HG03378 (cell line): Measurements from ENCODE around the gene PRKCI.
"Not testable (repeated sequence)": the region's sequence is repeated elsewhere in the genome, so short reads cannot be mapped to it uniquely, and the experiment has no call there.

Experiments
- ATAC-seq: cut with Tn5 transposase; IDR thresholded peaks from one replicate; pipeline ENCODE4 v1.9.1; 2021; ENCODE audit warnings: mild to moderate bottlenecking, moderate library complexity; ENCODE audit not compliant: unreplicated experiment

PRKCI gene

DNA sequence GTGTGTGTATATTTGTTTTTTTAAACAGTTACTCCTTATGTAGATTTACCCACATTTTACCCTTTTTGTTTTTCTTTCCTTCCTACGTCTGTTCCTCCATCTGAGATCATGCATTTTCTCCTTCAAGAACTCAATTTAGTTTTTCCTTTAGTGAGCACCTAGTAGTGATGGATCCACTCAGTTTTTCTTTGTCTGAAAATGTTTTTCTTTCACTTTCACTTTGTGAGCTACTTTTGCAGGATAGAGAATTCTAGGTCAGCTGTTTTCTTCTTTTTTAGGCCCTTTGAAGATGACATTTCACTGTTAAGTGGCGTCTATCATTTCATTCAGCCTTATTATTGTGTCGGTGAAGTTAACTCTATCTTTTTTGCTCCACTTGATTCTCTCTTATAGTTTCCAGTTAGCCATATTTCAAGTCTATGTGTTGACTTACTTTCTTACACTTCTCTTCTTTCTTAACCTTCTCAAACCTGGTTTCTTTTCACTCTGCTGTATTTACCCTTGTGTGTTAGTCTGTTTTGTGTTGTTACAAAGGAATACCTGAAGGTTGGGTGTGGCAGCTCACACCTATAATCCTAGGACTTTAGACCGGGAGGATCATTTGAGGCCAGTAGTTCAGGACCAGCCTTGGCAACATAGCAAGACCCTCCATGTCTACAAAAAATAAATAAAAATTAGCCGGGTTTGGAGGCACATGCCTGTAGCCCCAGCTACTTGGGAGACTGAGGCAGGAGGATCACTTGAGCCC lies 55.8 kb downstream of the PRKCI start:
- no peak for ATAC-seq

GRCh38 chr3:170278627-170279026 lies 56.4 kb downstream of the PRKCI start:
- ATAC-seq: no peak

DNA sequence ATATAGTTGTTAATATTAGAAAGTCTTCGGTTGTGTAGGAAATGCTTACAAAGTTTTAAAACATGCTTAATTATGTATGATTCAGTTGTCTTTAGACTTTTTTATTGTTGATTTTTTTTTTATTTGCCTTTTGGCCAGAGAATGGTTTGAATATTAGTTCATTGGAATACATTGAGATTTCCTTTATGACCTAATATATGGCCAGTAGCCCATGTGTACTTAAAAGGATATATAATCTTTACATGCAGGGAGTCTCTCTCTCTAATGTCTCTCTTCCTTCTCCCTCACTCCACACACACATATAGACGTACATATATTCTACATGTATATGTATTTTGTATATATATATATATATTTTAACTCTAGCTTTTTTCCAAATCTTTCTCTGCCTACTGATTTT lies 68.0 kb downstream of the PRKCI start:
- no peak for ATAC-seq

- ATAC-seq: no peak
Observed at GRCh38 chr3:170295586-170295985, 73.4 kb downstream of the PRKCI start.

GRCh38 chr3:170296703-170297102 lies 74.5 kb downstream of the PRKCI start:
- no peak for ATAC-seq

DNA sequence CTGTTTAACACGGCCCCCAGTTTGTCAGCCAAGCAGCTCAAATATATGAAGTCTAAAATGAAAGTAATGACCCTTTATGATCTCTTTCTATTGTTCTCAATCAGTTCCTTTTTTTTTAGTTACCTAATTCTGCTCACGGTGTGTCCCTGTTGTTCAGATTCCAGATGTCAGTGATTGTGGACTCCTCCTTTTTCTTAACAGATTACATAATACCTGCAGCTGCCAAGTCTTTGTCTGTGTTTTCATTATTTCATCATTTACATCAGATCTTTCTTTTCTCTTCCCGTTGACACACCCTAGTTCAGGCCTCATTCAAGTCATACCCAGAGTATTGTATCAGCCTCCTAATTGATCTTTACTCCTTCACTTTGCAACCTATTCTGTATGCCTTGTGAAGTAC lies 79.2 kb downstream of the PRKCI start:
- ATAC-seq: no peak

DNA sequence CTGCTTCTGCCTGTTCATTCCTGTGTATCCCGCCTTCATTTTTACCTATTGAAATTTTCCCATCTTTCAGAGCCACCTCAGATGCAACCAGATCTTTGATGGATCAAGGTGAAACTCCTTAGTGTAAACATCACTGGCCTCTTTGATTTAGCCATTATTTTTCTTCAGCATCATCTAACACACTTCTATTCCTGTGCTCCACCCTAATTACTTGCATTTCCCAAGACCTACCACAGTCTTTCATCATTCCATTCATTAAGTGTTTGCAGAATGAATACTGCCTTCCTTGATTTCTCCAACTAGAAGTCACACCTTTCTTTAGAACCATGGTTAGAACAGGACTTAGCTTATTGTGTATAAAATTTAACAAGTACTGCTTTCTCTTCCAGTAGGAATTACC lies 79.8 kb downstream of the PRKCI start:
- ATAC-seq: no peak

- ATAC-seq: no peak
Observed at GRCh38 chr3:170306015-170306414, 83.8 kb downstream of the PRKCI start.

DNA sequence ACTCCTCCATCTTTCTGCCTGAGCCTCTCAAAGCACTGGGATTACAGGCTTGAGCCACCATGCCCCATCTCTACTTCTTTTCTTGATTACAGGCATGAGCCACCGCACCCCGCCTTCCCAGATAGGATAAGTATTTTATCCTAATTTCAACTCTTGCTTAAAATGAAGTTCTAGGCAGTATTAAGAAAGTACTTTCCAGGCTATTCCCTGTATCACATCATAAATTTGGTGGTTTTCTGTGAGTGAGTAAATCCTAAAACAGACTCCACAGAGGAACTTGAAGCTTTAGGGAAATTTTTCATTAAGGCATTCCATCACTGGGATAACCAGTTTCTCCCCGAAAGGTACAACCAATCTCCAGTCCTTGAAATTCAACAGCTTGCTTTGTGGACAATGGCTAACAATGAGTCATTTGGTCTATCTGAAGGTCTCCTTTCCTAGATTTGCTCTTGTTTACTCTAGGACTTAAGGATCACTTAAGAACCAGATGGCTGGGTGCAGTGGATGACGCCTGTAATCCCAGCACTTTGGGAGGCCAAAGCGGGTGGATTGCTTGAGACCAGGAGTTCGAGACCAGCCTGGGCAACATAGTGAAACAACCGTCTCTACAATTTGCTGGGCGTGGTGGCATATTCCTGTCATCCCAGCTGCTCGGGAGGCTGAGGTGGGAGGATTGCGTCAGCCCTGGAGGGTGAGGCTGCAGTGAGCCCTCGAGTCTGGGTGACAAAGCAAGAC lies 85.6 kb downstream of the PRKCI start:
- ATAC-seq: no peak

GRCh38 chr3:170309046-170309445 lies 86.8 kb downstream of the PRKCI start:
- ATAC-seq: no peak

GRCh38 chr3:170317954-170318353 lies 95.7 kb downstream of the PRKCI start:
- ATAC-seq: no peak

DNA sequence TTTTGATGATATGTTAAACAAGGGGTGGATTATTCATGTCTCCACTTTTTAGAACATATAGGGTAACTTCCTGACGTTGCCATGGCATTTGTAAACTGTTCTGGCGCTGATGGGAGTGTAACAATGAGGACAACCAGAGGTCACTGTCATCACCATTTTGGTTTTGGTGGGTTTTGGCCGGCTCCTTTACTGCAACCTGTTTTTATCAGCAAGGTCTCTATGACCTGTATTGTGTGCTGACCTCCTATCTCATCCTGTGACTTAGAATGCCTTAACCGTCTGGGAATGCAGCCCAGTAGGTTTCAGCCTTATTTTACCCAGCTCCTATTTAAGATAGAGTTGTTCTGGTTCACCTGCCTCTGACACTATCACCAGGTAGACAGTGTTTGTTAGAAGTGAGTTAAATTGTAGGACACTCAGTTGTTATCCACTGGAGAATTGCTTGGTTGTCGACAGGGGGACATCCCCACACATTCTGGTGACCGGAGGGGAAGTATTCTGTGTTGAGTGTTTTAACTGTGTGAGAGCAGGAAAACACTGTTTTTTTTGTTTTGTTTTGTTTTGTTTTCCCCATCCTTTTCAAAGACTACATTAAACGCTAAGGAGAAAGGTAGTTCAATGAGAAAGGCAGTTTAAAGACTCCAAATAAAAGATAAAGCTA lies 98.4 kb downstream of the PRKCI start:
- no peak for ATAC-seq

- ATAC-seq: no peak
Observed at GRCh38 chr3:170321321-170322034, 99.3 kb downstream of the PRKCI start.

- ATAC-seq: no peak
Observed at GRCh38 chr3:170322566-170323269, 100.5 kb downstream of the PRKCI start.

DNA sequence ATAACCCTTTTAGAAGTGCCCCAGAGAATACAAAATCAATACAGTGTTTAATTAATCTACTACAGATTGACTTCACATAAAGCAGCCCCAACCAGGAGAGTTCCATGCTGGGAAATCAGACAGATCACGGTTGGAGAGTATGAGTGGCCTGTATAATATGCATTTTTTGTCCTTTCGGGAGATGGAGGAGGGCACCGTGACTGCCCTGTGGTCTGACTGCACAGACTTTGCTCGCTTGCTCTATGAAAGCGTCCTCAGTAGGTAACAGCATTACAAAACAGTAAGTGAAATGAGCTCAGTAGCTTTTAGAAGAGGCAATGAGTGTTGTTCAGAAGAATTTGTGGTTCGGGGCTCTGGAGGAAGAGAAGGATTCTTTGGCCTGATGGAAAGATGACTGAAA lies 101.1 kb downstream of the PRKCI start:
- no peak for ATAC-seq

- ATAC-seq: no peak
Observed at GRCh38 chr3:170324962-170325361, 102.7 kb downstream of the PRKCI start.

DNA sequence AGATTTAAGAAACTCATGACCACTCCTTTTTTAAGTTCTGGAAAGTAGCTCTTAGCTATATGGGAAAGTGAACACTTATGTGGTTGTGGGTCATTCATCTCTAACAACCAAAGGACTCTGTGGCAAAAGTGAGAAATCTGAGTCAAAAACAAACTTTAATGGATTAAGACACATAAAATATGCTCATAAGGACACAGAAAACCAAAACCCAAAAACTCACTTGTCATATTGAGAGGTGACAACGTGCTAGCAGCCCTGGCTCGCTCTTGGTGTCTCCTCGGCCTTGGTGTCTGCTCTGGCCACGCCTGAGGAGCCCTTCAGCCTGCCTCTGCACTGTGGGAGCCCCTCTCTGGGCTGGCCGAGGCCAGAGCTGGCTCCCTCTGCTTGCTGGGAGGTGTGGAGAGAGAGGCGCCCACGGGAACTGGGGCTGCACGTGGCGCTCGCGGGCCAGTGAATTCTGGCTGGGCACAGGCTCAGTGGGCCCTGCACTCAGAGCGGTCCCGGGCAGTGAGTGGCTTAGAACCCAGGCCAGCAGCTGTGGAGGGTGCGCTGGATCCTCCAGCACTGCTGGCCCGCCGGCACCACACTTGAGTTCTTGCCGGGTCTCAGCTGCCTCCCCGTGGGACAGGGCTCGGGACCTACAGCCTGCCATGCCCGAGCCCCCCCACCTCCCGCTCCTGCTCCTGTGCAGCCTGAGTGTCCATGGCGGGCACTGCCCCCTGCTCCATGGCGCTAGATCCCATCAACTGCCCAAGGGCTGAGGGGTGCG lies 105.0 kb downstream of the PRKCI start:
- ATAC-seq: no peak

GRCh38 chr3:170327868-170328548 lies 105.8 kb downstream of the PRKCI start:
- not testable (repeated sequence) for ATAC-seq

DNA sequence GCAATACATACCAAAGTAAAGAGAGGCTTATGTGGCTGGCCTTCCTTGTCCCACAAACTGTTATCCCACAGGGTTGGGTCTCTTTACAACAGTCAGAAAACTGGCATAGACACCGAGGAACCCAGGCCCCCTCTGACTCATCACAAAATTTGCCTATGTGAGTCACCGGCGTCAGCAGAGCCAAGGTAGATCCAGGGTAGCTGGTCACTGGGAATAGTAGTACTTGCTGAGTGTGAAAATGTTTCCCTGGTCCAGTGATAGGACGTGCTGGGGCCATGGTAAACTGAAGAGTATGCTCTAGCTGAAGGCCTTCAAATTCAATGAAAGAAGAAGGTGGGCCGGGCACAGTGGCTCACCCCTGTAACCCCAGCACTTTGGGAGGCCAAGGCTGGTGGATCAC lies 108.1 kb downstream of the PRKCI start:
- no peak for ATAC-seq
